SIG-M5 (cell line): ENCODE measurements around the gene GRID1.

ENCODE experiments used
- DNase-seq: peaks from one replicate; lab custom pipeline; 2025; lab: John Stamatoyannopoulos, UW

GRID1 gene

DNA sequence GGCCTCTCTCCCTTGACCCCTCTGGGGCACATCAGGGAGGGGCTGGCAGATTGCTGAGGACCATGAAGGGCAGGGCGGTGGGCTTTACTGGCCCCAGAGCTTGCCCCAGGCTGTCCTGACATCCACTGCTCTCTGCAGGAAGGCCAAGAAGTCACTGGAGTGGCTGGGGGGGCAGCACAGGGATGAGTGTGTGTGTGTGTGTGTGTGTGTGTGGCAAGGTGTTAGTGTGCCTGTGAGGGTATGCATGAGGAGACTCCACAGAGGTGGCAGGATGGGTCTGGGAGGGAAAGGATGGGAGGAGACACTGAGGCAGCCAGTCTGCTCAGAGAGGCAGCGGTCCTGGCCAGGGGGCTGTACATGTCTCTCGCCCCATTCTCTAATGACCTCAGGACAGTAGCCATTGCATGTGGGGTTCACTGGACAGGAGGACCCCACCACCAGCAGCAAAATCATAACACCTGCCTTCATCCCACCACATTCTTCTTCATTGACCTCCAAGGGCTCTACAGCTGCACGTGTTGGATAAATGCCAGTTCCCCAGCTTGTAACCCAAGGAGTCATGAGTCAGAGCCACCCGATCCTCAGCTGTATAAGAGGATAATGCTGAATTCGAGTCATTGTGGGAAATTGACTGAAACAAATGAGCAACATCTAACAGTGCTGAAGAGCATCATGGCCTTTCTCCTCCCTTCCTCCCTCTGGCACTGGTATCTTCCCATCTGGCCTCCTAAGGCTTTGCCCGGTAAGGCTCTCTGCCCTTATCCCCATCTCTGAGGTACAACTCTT is 720.5 kb downstream of the GRID1 start:
- no peak for DNase-seq

DNA sequence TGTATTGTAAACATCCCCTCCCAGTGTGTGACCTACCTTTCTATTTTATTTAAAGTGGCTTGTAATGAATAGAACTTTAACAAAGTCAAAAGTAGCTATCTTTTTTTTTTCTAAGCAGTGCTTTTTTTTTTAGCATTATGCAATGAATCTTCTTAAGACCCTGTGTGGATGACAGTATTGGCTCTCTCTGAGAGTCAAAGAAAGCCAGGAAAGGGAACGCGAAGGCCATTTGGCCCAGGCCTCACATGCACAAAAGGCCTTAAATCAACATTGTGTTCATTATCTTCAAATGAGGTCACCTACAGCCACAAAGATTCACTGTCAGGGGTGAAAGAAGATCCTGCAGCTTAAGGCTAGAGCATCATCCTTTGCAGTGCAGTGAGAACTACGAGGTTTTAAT is 721.5 kb downstream of the GRID1 start:
- DNase-seq = no peak

DNA sequence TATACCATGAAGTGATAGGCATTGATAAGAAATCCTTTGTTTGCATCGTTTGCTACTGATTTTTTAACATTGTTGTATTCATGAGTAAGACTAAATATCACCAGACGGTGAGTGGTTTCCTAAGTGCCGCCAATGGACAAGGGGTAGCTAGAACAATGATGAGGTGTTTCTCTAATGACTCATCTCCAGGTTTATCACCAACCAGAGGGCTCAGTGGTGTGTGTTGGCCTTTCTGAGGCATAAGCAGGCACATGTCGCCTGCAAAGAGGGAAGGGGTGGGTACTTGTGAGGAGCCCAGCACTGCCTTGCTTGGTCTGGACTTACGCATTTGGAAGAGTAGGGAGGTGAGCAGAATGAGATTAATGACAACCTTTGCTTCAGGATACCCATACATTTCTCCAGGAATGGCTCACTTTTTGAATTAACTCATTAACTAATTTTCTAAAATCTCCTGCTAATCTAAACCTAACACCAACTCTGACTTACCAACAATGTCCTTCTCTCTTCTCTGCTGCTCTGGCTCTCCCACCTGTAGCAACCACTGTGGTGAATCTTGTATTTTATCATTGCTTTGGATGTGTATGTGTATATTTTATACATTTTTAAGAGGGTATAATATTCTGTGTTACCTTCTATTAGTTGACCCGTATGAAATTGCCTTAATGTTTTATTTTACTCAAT is 722.6 kb downstream of the GRID1 start:
- no peak for DNase-seq

DNA sequence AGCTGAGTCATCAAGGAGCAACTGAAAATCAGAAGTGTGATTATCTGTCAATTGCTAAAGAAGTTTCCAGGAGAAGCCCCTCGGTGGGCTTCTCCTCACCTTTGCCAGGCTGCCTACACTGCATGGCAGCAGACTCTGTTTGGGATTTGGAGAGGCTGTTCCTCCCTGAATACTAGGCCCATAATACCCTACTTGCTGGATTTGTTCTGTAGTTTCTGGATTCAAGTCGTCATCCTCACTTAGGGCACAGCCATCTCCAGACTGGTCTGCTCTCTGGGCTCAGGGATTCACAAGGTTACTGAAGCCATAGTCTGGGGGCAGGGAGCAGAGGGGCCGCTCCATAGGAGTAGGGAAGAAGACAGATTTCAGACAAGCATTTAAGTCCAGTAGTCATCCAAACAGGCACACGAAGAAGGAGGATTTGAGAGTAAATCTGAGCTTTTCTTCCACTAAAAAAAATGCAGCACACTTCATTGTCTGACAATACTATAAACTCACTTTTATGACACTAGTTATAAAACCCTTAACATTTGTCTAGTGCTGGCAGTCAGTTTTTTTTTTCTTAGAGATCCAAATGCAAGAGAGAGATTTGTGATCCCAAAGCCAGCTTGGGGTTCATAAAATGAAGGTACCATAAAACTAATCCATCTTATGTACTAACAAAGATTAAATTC is 723.3 kb downstream of the GRID1 start:
- DNase-seq = no peak

DNA sequence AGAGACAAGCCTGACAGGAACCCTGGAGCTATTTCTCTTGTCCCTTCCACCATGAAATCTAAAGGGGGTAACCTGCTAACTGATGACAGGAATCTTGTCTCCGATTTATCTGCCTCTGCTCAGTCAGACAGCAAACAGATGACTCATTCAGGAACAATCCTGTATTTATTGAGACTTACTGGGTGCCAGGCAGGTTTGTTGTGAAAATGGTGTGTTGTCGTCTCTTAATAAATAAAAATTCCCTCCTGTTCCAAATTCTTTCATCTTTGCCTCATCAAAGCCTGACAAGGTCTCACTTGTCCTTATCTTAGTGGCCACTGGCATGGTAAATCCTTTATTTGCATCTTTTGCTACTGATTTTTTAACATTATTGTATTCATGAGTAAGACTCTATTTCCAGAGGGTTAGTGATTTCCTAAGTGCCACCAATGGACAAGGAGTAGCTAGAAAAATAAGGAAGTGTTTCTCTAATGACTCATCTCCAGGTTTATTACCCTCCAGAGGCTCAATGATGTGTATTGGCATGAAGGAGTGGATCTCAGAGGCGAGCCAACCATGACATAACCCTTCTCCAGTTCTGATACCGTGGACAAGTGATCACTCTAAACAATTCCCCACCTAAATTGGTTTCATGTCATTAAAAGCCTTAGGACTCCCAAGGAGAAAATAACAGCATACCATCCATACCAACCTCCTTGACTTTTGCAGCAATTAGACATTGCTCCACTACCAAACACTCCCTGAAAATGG is 724.0 kb downstream of the GRID1 start:
- no peak for DNase-seq

DNA sequence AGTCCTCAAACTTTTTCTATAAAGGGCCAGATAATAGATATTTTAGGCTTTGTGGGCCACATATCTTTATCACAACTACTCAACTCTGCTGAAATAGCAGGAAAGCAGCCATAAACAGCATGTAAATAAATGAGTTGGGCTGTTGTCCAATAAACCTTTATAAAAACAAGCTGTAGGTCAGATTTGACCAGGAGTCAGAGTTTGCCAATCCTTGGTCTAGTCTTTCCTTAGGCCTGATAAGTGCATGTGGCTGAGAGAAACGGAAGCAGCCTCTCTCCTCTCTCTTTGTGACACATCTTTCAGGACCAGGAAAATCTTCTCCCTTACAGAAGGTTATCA is 724.5 kb downstream of the GRID1 start:
- DNase-seq = no peak

DNA sequence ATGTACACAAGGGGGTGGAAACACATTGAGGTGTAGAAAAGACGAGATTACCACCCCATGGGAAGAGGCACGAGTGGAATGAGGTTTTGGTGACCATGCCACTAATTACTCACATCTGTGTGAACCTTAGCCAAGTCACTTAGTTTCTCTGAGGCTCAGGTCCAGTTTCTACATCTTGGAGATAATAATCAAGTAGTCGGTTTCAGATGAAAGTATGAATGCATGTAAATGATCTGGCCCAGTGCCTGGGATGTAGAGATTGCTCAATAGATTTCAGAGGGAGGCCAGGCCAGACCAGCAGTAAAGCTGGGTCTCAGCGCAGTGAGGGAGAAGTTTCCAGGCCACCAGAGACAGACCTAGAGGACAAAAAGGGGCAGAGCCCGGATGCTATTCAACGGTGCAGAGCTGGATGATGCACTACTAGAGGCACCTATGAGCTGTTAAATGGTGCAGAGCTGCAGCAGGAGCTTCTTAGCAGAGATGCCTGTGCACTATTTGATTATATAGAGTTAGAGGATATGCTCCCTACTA is 725.1 kb downstream of the GRID1 start:
- DNase-seq = no peak

DNA sequence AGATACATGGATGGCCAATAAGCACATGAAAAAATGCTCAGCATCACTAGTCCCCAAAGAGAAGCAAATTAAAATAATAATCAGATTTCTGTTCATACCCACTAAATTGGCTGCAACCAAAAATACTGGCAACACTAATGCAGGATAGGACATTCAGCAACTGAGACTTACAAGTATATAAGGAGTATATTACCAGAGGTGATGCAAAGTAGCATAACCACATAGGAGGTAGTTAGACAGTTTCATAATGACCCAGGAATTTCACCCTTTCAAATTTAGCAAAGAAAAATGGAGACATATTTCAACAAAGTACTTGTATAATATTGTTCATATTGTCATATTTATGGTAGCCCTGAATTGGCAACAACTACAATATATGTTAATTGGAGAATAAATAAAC is 727.8 kb downstream of the GRID1 start:
- no peak for DNase-seq

DNA sequence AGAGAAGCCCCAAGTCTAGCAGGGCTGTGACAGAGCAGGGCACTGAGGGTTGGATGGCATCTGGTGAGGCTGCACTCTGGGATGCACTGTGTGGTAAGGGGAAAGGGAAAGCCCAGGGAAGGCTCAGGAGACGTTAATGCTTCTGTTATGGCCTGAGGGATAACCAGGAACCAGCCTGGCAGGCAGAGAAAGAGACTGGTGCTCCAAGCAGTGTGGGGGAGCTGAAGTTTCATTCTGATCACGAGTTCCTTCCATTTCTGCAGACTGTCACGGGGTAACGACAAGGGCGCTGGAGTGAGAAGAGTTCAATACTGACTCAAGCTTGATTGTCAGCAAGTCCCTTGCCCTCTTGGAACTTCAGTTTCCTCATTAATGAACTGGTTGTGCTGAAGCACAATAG is 730.9 kb downstream of the GRID1 start:
- no peak for DNase-seq

DNA sequence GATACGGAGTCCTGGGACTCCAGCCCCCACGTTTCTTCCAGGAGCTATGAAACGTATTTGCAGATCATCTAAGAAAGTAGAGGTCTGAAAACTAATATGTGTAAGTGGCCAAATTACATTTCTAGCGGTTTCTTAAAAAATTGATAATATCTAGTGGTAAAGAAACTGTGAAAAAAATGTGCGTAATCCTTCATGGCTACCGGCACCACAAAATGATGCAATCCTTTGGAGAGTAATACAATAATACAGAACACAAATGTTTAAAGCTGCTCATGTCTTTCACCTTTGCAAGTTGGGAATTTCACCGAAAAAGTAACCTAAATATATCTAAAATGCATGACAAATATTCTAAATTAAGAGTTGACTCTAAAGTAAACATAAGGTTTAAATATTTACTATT is 742.1 kb downstream of the GRID1 start:
- DNase-seq = no peak

DNA sequence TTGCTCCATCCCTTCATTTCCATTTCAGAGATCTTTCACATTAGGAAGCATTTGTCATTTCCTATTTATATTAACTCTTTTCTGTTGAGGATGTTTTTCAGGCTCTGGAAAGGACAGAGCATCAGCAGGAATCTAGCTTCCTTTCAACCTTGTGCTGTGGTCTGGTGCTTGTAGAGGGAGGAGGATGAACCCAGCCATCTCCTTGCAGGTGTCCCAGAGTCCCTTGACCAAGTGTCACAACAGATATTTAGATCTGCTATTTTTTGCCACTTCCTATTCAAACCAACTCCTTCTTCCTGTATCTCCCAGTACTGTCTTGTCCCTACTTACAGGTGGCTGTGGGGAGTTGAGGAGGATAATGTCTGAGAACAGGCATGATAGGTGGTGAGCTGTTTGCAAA is 742.8 kb downstream of the GRID1 start:
- no peak for DNase-seq

DNA sequence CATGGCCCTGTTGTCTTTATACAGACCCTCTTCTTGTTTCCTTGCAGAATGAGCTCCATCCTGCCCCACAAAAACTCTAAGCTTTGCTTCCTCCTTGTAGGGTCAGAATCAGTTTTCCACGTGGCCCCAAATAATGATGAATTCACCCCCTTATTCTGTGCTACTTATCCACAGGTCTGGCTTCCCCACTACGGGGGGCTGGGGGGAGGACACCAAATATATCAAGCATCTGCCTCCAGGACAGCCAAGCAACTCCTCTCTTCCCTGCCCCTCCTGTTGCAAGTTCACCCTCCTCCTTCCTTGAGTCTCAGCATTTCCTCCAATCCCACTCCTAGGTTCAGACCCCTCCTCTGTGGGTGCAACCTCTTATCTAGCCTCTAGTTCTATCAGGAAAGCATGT is 743.3 kb downstream of the GRID1 start:
- no peak for DNase-seq

DNA sequence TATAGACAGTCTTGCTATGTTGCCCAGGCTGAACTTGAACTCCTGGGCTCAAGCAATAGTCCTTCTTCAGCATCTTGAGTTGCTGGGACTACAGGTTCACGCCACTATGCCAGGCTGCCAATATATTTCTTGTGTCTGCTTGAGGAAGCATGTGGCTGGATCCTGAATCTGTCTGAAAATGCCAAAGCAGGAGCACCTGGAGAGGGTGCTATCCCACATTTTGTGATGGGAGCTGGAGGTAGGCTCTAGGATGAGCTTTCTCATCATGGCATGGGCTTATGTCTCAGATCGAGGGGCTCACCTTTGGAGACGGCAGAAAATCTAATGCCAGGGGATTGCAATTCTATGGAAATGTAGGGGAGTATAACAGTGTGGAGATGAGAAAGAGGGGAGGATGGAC is 744.2 kb downstream of the GRID1 start:
- no peak for DNase-seq

DNA sequence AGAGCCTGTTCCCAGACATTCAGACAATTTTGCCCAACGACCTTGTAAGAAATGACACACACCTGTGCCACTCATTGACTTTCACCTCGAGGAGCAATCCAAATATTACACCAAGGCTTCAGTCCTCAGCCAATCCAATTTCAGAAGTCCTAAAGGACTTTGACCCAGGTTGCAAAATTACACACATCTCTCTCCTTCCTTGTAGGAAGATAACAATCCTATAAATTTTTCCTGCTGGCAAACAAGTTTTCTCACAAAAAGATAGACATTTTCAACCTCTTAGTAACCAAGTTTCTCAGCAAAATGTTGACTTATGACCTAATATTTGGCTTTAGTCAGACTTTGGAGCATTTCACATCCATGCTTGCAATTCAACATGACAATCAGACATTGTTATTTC is 745.0 kb downstream of the GRID1 start:
- DNase-seq = no peak

DNA sequence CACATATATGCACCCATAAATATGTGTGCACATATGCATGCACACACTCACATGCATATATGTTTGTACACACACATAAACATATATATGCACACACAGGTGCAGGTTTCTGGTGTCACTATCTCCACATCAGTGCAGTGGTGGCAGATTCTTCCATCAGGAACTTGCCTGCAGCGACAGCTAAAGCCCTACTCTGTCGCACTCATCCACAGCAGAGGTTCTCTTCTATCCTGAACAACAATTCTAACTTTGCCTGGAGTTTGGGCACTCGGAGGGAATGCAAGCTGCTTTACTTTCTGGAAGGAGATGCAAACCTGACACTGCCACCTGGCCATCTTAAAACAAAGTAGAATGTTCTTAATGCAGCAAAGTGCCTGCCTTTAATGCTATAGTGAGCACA is 745.8 kb downstream of the GRID1 start:
- no peak for DNase-seq

DNA sequence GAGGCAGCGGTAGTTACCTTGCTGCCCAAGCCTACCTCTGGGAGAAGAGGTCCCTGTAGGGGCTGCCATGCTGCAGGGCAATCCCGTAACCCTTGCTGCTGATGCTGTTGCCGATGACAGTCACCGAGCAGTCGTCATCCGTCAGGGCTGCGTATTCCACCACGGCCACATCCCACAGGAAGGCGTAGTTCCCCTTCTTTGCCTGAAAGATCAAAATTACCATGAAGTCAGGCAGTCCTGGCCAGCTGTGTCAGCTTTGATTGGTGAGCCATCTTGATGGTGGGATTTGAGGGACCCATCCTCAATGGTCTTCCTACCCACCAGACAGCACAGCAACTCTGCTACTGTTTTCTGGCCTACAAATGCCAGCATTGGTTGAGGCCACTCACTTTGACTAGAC is 746.8 kb downstream of the GRID1 start:
- DNase-seq = no peak

DNA sequence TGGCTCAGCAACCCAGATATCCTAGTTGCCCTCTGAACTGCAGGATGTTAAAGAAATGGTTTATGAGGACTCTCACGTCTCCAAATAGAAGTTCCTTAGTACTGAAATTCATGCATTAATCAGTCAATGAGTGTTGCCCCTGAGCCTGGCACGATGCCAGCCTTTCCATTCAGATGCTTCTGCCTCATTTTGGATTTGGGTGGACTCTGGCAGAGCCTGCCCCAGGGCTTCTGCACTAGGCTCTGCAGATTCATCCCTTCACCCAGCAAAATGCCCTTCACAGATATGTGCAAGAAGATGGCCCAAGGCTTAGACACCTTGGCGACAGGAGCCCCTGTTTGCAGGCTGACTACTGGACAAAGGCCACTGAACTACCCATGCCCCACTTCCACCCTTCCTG is 747.8 kb downstream of the GRID1 start:
- DNase-seq = no peak

DNA sequence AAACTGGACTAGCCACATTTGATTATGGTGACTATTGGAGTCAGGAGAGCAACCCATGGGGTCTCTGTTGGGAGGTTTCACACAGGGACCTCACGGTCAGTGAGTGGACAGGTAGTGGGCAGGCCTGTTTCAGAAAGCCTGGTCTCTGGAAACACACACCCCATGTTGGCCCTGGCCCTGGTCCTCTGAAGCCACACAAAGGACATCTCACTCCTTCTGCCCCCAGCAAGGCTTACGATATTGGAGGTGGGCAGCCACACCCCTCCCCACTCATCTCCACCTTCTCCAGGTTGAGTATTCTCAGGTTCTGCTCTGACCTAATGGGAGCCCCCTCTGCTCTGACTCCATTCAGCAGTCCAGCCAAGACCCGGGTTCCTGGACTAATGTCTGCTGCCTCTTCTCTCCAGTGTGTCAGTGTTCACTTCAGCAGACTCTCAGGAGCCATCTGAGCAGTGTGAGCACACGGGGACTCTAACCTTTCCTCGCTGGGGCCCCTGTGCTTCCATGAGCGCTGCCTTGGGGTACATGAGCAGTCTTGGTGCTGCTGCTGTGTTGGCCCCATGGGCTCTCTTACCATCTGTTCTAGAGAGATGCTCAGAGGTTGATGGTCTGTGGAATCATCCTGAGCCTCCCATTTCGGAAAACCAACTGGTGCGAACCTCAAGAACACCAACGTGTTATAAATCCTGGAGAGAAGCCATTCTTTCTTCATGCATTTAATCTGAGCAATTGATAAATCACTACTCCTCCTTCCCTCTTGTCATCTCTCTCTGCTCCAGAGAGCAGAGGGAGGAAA is 748.6 kb downstream of the GRID1 start:
- no peak for DNase-seq

DNA sequence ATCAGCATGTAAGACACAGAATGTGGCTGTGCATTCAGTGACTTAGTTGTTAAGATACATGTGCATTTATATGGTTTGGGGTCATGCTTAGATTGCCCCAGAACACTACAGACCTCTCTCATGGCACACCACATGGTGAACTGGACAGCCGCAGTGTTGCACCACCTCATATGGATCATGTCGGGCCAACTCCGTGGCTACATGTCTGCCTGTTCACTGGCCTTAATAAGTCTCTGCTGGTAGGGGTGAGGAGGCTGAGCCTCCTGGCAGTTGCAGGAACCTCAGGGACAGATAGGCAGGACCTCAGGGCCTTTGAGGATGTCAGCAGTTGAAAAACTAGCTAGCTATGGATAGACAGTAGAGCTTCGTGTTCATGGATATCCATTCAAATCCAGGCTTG is 751.0 kb downstream of the GRID1 start:
- no peak for DNase-seq

DNA sequence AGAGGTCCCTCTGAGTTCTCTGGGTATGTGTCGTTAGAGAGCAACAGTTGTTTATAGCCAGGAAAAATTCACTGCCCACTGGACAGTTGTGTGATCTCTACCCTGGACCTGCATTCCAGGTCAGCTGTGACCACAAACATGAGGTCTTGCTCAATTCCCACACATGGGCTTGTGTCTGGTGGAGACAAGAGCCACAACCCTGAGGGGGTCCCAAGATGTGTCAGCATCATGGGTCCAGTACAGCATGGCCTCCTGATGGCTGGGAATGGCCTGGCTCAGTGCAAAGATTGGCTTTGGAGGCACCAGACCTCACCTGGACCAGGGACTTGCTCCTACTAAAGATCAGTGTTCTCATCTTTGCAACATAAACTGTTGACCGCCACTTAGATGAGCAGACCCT is 751.6 kb downstream of the GRID1 start:
- DNase-seq = no peak

DNA sequence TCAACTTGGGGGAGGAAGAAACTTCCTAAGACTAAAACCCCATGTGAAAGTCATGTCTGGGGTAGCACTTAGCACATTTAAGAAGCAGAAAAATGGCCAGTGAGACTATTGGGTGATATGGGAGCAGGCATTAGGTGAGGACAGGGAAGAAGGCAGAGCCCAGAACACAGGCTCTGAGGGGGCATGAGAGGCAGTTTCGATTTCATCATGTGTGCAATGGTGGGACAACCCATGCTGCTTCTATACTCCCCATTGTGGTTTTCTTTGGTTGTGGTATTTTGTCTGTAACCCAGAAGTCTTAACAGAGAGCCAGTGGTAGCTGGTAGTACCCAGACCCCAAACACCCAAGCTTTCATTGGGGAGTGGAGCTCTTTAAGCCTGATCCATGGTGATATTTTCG is 752.0 kb downstream of the GRID1 start:
- DNase-seq = no peak

DNA sequence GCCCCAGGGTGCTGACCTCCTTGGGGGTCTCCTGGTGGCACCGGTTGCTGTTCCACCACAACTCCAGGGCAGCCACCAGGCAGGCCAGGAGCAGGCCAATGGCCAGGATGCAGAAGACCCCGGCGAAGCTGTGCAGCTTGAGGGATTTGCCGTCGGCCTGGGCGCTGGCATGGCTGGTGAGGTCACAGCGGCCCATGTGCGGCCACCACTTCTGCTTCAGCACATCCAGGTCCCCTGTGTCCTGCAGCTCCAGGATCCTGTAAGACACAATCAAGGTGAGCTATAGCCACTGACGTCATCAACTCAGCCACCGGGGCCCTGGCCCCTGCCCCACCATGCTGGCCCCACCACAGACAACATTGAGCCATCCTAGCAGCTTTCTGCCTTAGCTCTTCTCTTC is 753.2 kb downstream of the GRID1 start:
- no peak for DNase-seq
